Mesenteric fat pad (tissue), 1 donor: ENCODE data around the gene NAALADL2. TPM values are rescaled to one million over a fixed set of nuclear protein-coding genes. Genes with fewer than 3 reads are reported as not detected.
"Not testable (repeated sequence)": the region's sequence is repeated elsewhere in the genome, so short reads cannot be mapped to it uniquely, and the experiment has no call there.

Experiments used
- DNase-seq: peaks from one replicate; pipeline ENCODE4 v3.0.0-alpha.2; 2020; ENCODE audit warnings: low spot score
- total RNA-seq: library from RNA; stranded (reverse); fragmentation: NEBNext Ultra II Directional; extraction: Animal tissue kit (Norgen Biotek cat#: 25700); gene quantifications from one replicate; pipeline ENCODE4 v1.2.1, GENCODE V29; 2021
- donor health status: DM: yes; HTN: yes; CAD: no.

NAALADL2 gene
- total RNA-seq, 1 donor from 2014 or later: 12.5 TPM

GRCh38 chr3:175735866-175736265, 876.7 kb downstream of the NAALADL2 start:
- no peak for DNase-seq

GRCh38 chr3:175737646-175738572, 878.8 kb downstream of the NAALADL2 start:
- DNase-seq: no peak

- DNase-seq: no peak
Observed at GRCh38 chr3:175741951-175742350, 882.8 kb downstream of the NAALADL2 start.

GRCh38 chr3:175743733-175744400, 884.7 kb downstream of the NAALADL2 start:
- no peak for DNase-seq

- DNase-seq: no peak
Observed at GRCh38 chr3:175746308-175746707, 887.2 kb downstream of the NAALADL2 start.

GRCh38 chr3:175748087-175748730, 889.1 kb downstream of the NAALADL2 start:
- DNase-seq: no peak

GRCh38 chr3:175749981-175750380, 890.8 kb downstream of the NAALADL2 start:
- DNase-seq: no peak

GRCh38 chr3:175751089-175751488, 892.0 kb downstream of the NAALADL2 start:
- DNase-seq: no peak

GRCh38 chr3:175763948-175764347, 904.8 kb downstream of the NAALADL2 start:
- no peak for DNase-seq

- no peak for DNase-seq
Observed at GRCh38 chr3:175764722-175765121, 905.6 kb downstream of the NAALADL2 start.

- no peak for DNase-seq
Observed at GRCh38 chr3:175770426-175770825, 911.3 kb downstream of the NAALADL2 start.

GRCh38 chr3:175777495-175777894, 918.4 kb downstream of the NAALADL2 start:
- no peak for DNase-seq

- DNase-seq: no peak
Observed at GRCh38 chr3:175777965-175778364, 918.8 kb downstream of the NAALADL2 start.

- no peak for DNase-seq
Observed at GRCh38 chr3:175778994-175779393, 919.9 kb downstream of the NAALADL2 start.

GRCh38 chr3:175787109-175787508, 928.0 kb downstream of the NAALADL2 start:
- DNase-seq: not testable (repeated sequence)

- DNase-seq: no peak
Observed at GRCh38 chr3:175792245-175792644, 933.1 kb downstream of the NAALADL2 start.

- DNase-seq: no peak
Observed at GRCh38 chr3:175798326-175798725, 939.2 kb downstream of the NAALADL2 start.

GRCh38 chr3:175805825-175806224, 946.7 kb downstream of the NAALADL2 start:
- no peak for DNase-seq

GRCh38 chr3:175807175-175807574, 948.0 kb downstream of the NAALADL2 start:
- DNase-seq: no peak

- no peak for DNase-seq
Observed at GRCh38 chr3:175818811-175819464, 959.8 kb downstream of the NAALADL2 start.

GRCh38 chr3:175822766-175823491, 963.8 kb downstream of the NAALADL2 start:
- DNase-seq: not testable (repeated sequence)
